ENCODE data around the gene HS6ST3. TPM values are rescaled to one million over a fixed set of nuclear protein-coding genes. Genes with fewer than 3 reads are reported as not detected.

The HS6ST3 gene
- total RNA-seq, 1 experiment from 2014 or later = 1.2 TPM

GRCh38 chr13:96687191-96687590 is 597.3 kb downstream of the HS6ST3 start (continued):
- no peak for TF ChIP-seq ARID4B (CRISPR knock-in tag; IDR thresholded peaks at IDR 0.05; ENCODE audit: borderline replicate concordance)

- Mint-ChIP-seq H3K9me3 (no peaks in the 10 kb centered on the region), H3K27ac (no peak overlapping the region), H3K27me3 (ENCODE audit: low read depth) (no peaks in the 10 kb centered on the region), H3K4me1 (no peaks in the 10 kb centered on the region), H3K36me3 (no peaks in the 10 kb centered on the region), H3K4me3 (no peak overlapping the region)
- POLR2A ChIA-PET = no interaction called here
- ATAC-seq = no peak
- no peak for DNase-seq (ENCODE audit: low spot score)
- CTCF ChIA-PET = no interaction called here
- TF ChIP-seq TCF7 (CRISPR knock-in tag; IDR thresholded peaks at IDR 0.05; ENCODE audit: low read depth) = no peak
- no peak for TF ChIP-seq MYBL2 (CRISPR knock-in tag; IDR thresholded peaks at IDR 0.05)
- TF ChIP-seq NR3C1 (CRISPR knock-in tag; conservative IDR thresholded peaks at IDR 0.05; ENCODE audit: low read depth) = no peak
- TF ChIP-seq KAT7 (CRISPR knock-in tag; IDR thresholded peaks at IDR 0.05; ENCODE audit: borderline replicate concordance) = no peak
- TF ChIP-seq ATF6 (CRISPR knock-in tag; IDR thresholded peaks at IDR 0.05) = no peak
- TF ChIP-seq SMAD4 (CRISPR knock-in tag; IDR thresholded peaks at IDR 0.05) = no peak
- no peak for TF ChIP-seq NFATC4 (CRISPR knock-in tag; IDR thresholded peaks at IDR 0.05)
- TF ChIP-seq CDX4 (CRISPR knock-in tag; IDR thresholded peaks at IDR 0.05; ENCODE audit: borderline replicate concordance) = no peak
- TF ChIP-seq PREB (CRISPR knock-in tag; IDR thresholded peaks at IDR 0.05; ENCODE audit: borderline replicate concordance) = no peak
- TF ChIP-seq E2F1 (CRISPR knock-in tag; IDR thresholded peaks at IDR 0.05) = no peak
- no peak for TF ChIP-seq USF1 (CRISPR knock-in tag; IDR thresholded peaks at IDR 0.05)
- TF ChIP-seq AR (CRISPR knock-in tag; IDR thresholded peaks at IDR 0.05) = no peak
- no peak for TF ChIP-seq E2F5 (CRISPR knock-in tag; IDR thresholded peaks at IDR 0.05)
- no peak for TF ChIP-seq FOXP1 (CRISPR knock-in tag; IDR thresholded peaks at IDR 0.05; ENCODE audit: borderline replicate concordance)
- no peak for TF ChIP-seq ARID4B (CRISPR knock-in tag; IDR thresholded peaks at IDR 0.05; ENCODE audit: borderline replicate concordance)
These were observed 601.1 kb downstream of the HS6ST3 start for GRCh38 chr13:96690998-96691397.

All from WTC11 (cell line).